Gastrocnemius medialis (tissue), 4 donors: Measurements from ENCODE around the gene FNDC3B. TPM values are rescaled to one million over a fixed set of nuclear protein-coding genes. Genes with fewer than 3 reads are reported as not detected.

Source experiments
- ATAC-seq, 2 donors: fragments of 150-250 bp; one replicate each; pipeline ENCODE4 v1.9.1; 2016
- DNase-seq, 2 donors: peaks; one replicate each; pipeline ENCODE4 v3.0.0-alpha.2; 2019
- H3K27ac ChIP-seq, 4 donors: fragments of 200-600 bp; sonication (generic); 1 replicate in 1 of 4; 2 replicates in 3 of 4; pipeline ENCODE4 v1.5.1; 2016 to 2018; ENCODE audit warnings: mild to moderate bottlenecking in 2 of 4, moderate library complexity in 1 of 4
- H3K27me3 ChIP-seq, 3 donors: fragments of 200-600 bp; sonication (generic) in 2 of 3; 1 replicate in 1 of 3; 2 replicates in 2 of 3; pipeline versions ENCODE4 v1.5.1 to v1.6.0; 2016 to 2019; ENCODE audit warnings: mild to moderate bottlenecking in 1 of 3, moderate library complexity in 1 of 3
- H3K36me3 ChIP-seq, 2 donors: fragments of 200-600 bp; sonication (generic) in 1 of 2; one replicate each; pipeline ENCODE4 v1.5.1; 2017 to 2018
- H3K4me1 ChIP-seq, 2 donors: fragments of 200-600 bp; sonication (generic) in 1 of 2; one replicate each; pipeline ENCODE4 v1.5.1; 2016 to 2017; ENCODE audit warnings: mild to moderate bottlenecking in 2 of 2
- H3K4me3 ChIP-seq, 4 donors: fragments of 200-600 bp; sonication (generic) in 3 of 4; 1 replicate in 1 of 4; 2 replicates in 3 of 4; pipeline ENCODE4 v1.5.1; 2016 to 2019; ENCODE audit warnings: mild to moderate bottlenecking in 2 of 4
- H3K9me3 ChIP-seq, 3 donors: fragments of 200-600 bp; sonication (generic) in 2 of 3; 1 replicate in 1 of 3; 2 replicates in 2 of 3; pipeline ENCODE4 v1.5.1; 2016 to 2019
- POLR2A ChIP-seq, 2 donors: fragments of 450-650 bp; IDR thresholded peaks; one replicate each; pipeline ENCODE4 v1.6.1; 2017; ENCODE audit warnings: antibody characterized with exemption in 2 of 2, mild to moderate bottlenecking in 2 of 2, moderate library complexity in 2 of 2
- in situ Hi-C, 4 donors: fragments of 200-750 bp; cut with MboI; loops; one replicate each; pipeline versions ENCODE4 v1.15.0 to v1.8.0; 2017; ENCODE audit warnings: low sequenced_read_pairs in 4 of 4
- intact Hi-C: fragments of 100-400 bp; cut with DNase I; formaldehyde crosslinking; loops from one replicate; pipeline ENCODE4 v1.15.1; 2023; ENCODE audit warnings: low total_unique reads
- total RNA-seq, 4 donors: library from RNA; depleted of rRNA; stranded (reverse); fragments of >200 nt; gene quantifications; one replicate each; pipeline versions ENCODE4 v1.1.0 to v1.2.3, GENCODE V29; 2016
- TF ChIP-seq, protein P1 (sequence below), 5 experiments: fragments of 450-650 bp in 3 of 5; fragments of 200-600 bp in 2 of 5; sonication (generic) in 2 of 5; IDR thresholded peaks in 4 of 5; conservative IDR thresholded peaks in 1 of 5; 1 replicate in 4 of 5; 2 replicates in 1 of 5; pipeline ENCODE4 v1.5.1; 2016 to 2019; ENCODE audit warnings: antibody characterized with exemption in 5 of 5, mild to moderate bottlenecking in 3 of 5, moderate library complexity in 3 of 5

The FNDC3B gene
- total RNA-seq, 4 donors from 2014 or later = 42.5 to 110 (median 74.2) TPM

DNA sequence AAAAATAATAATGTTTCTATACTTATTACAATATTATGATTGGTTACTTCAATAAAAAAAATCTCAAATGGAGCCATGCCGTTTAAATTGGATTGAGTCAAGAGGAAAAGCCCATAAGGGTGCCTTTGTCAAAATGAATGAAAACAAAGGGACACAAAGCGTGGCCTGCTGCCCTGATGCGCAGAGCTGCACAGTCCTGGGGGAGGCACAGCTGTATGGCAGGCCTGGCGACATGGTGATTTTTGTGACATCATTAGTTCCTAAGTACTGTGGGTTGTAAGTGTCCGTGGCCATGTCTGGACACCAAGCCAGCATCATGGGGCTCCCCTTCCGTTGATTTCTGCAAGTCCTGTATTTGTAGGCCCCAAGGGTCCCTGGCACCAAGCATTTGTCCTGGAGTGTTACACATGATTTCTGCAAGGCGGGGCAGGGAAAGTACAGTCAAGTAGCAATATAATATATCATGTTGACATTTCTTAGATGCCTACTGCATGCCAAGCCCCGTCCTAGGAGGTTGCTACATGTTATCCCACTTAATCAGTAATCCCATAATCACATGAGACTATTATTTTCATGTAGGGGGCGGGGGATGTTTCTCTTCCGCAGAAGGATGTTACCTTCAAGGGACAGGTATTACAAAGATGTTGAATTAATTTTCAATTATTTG, 349.2 kb downstream of the FNDC3B start:
- DNase-seq = no peak
- Histone ChIP-seq H3K36me3 (no peaks in the 10 kb centered on the region), H3K27ac (no peak overlapping the region), H3K4me1 (peaks cover 20 to 35% of the 10 kb centered on the region in 2 donors), H3K27me3 (no peaks in the 10 kb centered on the region), H3K4me3 (no peak overlapping the region), H3K9me3 (no peaks in the 10 kb centered on the region)
- no peak for TF ChIP-seq POLR2A (IDR thresholded peaks at IDR 0.05)
- TF ChIP-seq, protein P1, sequence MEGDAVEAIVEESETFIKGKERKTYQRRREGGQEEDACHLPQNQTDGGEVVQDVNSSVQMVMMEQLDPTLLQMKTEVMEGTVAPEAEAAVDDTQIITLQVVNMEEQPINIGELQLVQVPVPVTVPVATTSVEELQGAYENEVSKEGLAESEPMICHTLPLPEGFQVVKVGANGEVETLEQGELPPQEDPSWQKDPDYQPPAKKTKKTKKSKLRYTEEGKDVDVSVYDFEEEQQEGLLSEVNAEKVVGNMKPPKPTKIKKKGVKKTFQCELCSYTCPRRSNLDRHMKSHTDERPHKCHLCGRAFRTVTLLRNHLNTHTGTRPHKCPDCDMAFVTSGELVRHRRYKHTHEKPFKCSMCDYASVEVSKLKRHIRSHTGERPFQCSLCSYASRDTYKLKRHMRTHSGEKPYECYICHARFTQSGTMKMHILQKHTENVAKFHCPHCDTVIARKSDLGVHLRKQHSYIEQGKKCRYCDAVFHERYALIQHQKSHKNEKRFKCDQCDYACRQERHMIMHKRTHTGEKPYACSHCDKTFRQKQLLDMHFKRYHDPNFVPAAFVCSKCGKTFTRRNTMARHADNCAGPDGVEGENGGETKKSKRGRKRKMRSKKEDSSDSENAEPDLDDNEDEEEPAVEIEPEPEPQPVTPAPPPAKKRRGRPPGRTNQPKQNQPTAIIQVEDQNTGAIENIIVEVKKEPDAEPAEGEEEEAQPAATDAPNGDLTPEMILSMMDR (IDR thresholded peaks at IDR 0.05 in 4 of 5, conservative IDR thresholded peaks at IDR 0.05 in 1 of 5) = no peak
- ATAC-seq = no peak
- intact Hi-C loops = no loop called here
- in situ Hi-C loops = no loop called here

DNA sequence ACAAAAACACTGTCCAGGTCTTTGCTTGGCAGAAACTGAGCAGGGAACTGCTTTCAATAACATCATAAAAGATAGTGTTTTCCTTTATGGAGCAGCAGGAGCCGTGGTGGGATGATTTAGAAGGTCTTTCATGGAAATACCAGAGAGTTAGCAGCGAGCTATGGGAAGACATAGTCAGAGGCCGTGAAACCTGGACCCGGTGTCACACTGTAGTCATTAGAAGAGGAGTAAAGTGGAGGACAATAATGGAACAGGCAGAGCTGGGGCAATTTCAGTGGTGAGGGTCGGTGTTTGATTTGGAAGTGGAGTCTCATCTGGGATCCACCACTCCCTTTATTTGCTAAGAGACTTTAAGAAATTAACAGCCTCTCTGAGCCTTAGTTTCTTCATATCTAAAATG, 351.4 kb downstream of the FNDC3B start:
- Histone ChIP-seq H3K9me3 (no peaks in the 10 kb centered on the region), H3K36me3 (no peaks in the 10 kb centered on the region), H3K27me3 (no peaks in the 10 kb centered on the region), H3K4me1 (peaks cover 20 to 34% of the 10 kb centered on the region in 2 donors), H3K27ac (peak overlapping the region; percentile 30 to 54 (median 50)), H3K4me3 (no peak overlapping the region)
- in situ Hi-C loops = no loop called here
- intact Hi-C loops = no loop called here
- DNase-seq (no peak), ATAC-seq (no peak)
- TF ChIP-seq POLR2A (IDR thresholded peaks at IDR 0.05) = no peak
- TF ChIP-seq, protein P1 (IDR thresholded peaks at IDR 0.05 in 4 of 5, conservative IDR thresholded peaks at IDR 0.05 in 1 of 5) = no peak

- peaks cover 20 to 34% of the 10 kb centered on the region in 2 donors for H3K4me1 ChIP-seq
- no peaks in the 10 kb centered on the region for H3K9me3 ChIP-seq
- no peak overlapping the region for H3K4me3 ChIP-seq
- DNase-seq = no peak
- intact Hi-C loops = no loop called here
- no peaks in the 10 kb centered on the region for H3K27me3 ChIP-seq
- peak overlapping the region; percentile 30 to 54 (median 50) for H3K27ac ChIP-seq
- TF ChIP-seq POLR2A (IDR thresholded peaks at IDR 0.05) = no peak
- TF ChIP-seq, protein P1 (IDR thresholded peaks at IDR 0.05 in 4 of 5, conservative IDR thresholded peaks at IDR 0.05 in 1 of 5) = no peak
- peak in 1 of 2 donors; percentile 18 for ATAC-seq
- in situ Hi-C loops = no loop called here
- no peaks in the 10 kb centered on the region for H3K36me3 ChIP-seq
These were observed 352.4 kb downstream of the FNDC3B start for GRCh38 chr3:172391592-172392302.

GRCh38 chr3:172394692-172395091, 355.3 kb downstream of the FNDC3B start:
- H3K4me1 ChIP-seq = peaks cover 20 to 32% of the 10 kb centered on the region in 2 donors
- DNase-seq = no peak
- in situ Hi-C loops (no loop called here), intact Hi-C loops (no loop called here)
- H3K27me3 ChIP-seq = no peaks in the 10 kb centered on the region
- ATAC-seq = no peak
- H3K27ac ChIP-seq = peak overlapping the region in 2 of 4 donors; percentile 36 to 47
- TF ChIP-seq, protein P1 (IDR thresholded peaks at IDR 0.05 in 4 of 5, conservative IDR thresholded peaks at IDR 0.05 in 1 of 5) = no peak
- no peak for TF ChIP-seq POLR2A (IDR thresholded peaks at IDR 0.05)
- peaks cover 0 to 18% of the 10 kb centered on the region in 2 donors for H3K36me3 ChIP-seq
- H3K9me3 ChIP-seq = no peaks in the 10 kb centered on the region
- no peak overlapping the region for H3K4me3 ChIP-seq
